Measurements from ENCODE around the gene PSMA2.

Gene PSMA2
- total RNA-seq, result 16.2 to 18.7 reads per million in 2 donors

DNA sequence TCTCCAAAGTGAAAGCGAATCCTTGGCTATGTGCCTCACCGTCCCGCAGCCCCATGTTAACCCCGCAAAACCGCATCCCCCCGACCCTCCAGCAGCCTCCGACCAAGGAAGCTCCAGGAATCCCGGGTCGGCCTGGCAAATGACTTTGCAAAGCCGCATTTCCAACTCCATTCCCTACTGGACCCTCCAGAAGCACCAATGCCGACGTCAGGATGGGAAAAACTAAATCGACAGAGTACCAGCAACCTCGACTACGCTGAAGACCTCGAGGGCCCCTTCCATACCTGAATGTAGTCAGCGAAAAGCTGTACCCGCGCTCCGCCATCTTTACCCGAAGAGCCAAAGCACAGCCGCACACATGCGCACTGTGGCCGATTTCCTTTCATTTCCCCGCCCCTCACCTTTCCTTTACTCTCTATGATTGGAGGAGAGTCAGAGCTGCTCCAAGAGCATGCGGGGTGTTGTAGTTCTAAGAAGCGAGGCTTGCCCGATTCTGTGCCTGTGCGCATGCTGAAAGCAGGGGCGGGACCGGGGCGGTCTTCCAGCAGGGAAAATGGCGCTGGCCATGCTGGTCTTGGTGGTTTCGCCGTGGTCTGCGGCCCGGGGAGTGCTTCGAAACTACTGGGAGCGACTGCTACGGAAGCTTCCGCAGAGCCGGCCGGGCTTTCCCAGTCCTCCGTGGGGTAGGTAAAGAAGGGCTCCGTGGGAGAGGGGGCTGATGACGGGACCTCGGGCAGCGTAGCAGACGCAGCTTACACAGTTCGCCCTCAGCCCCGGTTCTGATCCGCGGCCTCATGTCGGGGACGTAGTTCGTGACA lies at the start of gene PSMA2, which contains the start of gene MRPL32:
TSS of gene PSMA2 (minus strand) at position 341 of the 818 bp plus-strand sequence. CDS start at position 325, 16 bp downstream.
TSS of gene MRPL32 (plus strand) at position 543 of the 818 bp plus-strand sequence. CDS start at position 554, 11 bp downstream.
- peak; percentile 83 to 97 (median 92) for DNase-seq

GRCh38 chr7:42981601-42982000 lies 49.6 kb upstream of the PSMA2 start:
- DNase-seq, result no peak

GRCh38 chr7:42980514-42980913 lies 48.5 kb upstream of the PSMA2 start:
- DNase-seq, result no peak

DNA sequence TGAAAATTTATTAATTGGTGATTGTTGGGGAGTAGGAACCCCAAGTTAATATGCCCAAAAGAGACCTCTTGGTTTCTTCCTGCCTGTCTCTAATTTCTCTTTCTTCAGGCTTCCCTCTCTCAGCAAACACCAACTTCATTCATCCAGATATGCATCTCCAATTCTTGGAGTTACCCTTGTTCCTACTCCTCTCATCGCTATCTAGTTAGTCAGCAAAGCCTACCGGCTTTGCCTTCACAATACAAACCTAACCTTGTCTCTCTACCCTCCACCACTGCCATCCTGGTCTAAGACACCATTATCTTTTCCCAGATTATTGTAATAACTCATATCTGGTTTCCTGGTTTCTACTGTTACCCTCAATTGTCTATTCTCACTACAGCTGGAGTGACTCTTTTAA lies 48.1 kb upstream of the PSMA2 start:
- DNase-seq, result no peak

DNA sequence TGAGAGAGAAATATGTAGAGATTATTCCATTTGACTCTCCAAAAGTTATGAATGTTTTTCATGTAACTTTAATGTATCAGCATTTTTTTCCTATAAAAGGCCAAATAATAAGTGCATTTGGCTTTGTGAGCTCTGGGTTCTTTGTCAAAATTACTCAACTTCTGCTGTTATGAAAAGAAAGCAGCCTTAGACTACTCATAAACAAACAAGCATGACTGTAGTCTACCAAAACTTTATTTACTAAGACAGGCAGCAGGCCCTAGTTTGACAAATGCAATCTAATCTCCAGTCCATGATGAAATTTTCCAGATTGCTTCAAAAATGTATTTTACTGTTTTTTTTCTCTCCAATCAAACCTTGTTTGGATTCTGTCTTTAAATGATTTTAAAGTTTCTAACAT lies 46.5 kb upstream of the PSMA2 start:
- no peak for DNase-seq

DNA sequence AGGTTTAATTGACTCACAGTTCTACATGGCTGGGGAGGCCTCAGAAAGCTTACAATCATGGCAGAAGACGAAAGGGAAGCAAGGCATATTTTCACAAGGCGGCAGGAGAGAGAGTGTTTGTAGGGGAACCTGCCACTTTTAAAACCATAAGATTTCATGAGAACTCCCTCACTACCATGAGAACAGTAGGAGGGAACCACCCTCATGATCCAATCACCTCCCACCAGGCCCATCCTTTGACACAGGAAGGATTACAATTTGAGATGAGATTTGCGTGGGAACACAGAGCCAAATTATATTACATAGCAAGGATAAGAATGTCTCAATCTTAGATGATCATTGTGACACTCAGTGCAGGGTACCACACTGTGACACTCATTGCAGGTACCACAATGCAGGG lies 44.4 kb upstream of the PSMA2 start:
- no peak for DNase-seq

- DNase-seq, result no peak
These were observed 40.9 kb upstream of the PSMA2 start for GRCh38 chr7:42972699-42973500.

- no peak for DNase-seq
These were observed 35.4 kb upstream of the PSMA2 start for GRCh38 chr7:42967391-42967790.

GRCh38 chr7:42964849-42965805 lies 33.2 kb upstream of the PSMA2 start:
- DNase-seq, result no peak

DNA sequence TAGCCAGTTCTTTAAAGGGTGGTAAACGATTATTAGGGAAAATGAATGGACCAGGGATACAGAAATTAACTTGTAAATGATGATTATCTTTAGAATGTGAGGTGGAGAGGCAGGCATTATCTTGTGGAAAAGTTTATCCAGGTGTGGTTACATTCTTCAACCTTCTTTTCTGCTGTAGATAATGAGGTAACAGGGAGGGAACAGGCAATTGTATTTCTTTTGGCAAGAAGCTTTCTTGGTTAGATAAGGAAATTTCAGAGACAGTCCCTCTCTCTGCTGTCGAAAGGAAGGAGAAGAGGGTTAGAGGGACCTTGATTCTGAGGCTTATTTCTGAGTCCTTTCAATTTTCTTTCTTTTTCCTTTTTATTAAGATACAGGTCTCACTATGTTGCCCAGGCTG lies 32.3 kb upstream of the PSMA2 start:
- no peak for DNase-seq

DNA sequence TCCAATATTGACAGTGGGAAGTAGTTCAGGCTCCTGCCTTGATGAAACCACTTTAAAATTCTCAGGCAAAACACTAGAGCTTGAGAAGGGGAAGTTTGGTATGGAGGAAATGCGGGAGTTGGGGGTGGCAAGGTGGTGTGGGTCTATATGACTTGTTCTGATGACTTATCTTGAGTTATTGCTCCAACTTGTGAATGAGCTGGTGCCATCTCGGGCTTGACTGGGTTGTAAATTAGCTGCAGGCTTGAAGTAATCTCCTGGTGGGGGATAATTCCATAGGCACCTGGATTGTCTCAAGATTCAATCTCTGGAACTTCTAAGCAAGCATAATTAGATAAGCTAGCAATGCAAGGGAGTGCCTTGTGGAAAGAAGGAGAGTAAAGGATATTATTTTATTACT lies 29.2 kb upstream of the PSMA2 start:
- no peak for DNase-seq

DNA sequence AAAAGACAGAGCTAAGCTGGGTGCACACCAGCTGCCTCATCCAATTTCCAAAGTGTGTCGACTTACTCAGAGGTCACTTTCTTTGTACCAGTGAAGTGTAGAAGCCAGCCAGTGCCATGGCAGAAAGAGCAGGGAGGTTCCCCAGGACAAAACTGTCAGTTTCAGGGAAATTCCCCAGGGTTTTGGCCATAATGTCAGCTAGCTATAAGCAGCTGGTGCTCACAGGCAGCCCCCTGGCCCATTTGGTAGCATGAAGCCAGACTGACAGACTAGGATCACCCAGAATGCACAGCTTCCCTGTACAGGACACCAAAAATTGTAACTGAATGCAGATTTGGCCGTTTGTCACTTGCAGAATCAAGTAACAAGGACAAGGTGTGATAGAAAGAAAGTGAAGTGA lies 28.8 kb upstream of the PSMA2 start:
- no peak for DNase-seq

DNA sequence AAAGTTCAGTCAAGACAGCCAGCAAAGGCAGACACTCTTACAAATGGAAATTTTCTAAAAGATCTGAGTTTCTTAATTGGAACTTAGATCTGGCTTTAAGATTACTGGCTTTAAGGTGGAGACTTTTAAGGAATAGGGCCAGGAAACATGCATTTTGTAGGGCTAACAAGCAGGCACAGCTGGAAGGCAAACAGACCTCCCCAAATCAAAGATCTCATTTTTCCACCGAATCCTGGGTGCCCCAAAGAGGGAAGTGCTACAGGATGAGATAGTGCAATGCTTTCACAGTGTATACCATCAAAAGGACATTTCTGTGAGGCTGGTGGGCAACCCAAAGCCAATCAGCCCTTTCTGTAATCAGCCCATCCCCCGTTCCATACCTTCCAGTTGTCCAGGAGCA lies 27.6 kb upstream of the PSMA2 start:
- DNase-seq, result no peak

DNA sequence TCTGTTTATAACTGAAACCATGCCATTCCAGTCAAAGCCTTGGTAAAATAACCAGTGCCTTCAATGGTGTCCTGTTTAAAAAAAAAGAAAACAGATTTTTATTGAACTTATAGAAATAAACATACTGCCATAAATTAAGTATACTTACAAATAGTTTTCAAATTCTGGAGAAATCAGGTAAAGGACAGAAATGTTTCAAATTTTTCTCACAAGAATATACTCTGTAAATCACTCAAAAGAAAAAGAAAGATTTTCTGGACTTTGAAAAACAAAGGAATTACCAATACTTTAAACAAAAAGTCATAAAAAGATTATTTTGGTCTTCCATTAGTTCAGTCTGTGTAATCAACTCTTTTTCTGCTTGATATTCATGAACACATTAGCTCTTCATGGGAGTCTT lies 24.1 kb upstream of the PSMA2 start:
- DNase-seq, result no peak

DNA sequence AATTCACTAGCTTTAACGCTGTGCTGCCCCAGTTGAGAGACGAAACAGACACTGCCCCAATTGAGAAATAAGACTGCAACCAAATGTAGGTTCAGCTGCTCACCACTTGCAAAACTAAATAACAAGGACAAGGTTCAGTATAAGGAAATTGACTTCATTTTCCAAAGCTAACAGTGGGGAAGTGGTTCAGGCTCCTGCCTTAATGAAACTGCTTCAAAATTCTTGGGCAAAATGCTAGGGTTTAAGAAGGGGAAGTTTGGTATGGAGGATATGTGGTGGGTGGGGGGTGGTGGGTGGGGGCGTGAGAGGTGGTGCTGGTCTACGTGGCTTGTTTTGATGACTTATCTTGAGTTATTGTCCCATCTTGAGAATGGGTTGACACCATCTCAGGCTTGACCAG lies 22.0 kb upstream of the PSMA2 start:
- no peak for DNase-seq

DNA sequence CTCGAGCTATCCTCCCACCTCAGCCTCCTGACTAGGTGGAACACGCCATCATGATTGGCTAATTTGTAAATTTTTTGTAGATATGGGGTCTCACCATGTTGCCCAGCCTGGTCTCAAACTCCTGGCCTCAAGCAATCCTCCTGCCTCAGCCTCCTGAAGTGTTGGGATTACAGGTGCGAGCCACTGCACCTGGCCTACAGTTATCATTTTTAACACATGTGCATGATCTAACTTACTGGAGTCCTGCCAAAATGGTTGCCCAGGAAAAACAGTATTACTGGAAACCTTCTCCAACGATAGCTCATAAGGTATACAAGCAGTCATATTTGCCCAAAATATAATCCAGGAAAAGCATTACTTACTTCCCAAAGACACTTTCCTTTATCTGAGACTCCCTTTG lies 20.4 kb upstream of the PSMA2 start:
- DNase-seq, result no peak

GRCh38 chr7:42950417-42950816 lies 18.4 kb upstream of the PSMA2 start:
- no peak for DNase-seq

DNA sequence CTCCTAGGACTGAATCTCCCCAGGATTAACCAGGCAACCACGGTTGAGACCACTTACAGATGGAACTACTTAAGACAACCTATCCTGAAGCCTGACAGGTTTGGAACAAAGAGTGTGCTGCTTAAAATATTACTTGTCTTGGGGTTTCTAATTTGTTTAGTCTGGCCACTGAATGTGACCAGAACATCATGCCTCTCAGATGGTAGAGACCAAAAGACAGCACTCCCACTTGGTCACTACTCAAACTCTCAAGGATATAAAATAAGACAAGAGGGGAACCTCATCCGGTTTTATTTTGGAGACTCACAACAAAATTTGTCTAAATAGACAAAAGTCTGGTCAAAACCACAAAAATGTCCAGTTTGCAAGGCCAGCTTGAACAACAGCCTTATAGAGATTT lies 15.5 kb upstream of the PSMA2 start:
- DNase-seq, result no peak

DNA sequence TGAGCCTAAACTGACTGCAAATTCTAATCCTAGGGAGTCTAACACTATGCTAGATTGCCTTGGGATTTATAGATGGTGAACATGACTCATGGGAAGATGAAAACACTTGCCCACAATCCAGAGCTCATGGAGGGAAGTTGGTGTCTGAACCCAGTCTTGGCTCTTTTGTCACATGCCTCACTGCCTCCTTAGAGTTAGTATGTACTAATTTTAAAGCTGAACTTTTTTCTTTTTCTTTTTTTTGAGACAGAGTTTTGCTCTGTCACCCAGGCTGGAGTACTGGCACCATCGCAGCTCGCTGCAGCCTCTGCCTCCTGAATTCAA lies 14.6 kb upstream of the PSMA2 start:
- no peak for DNase-seq

GRCh38 chr7:42945821-42946626 lies 14.1 kb upstream of the PSMA2 start:
- DNase-seq, result peak in 1 of 5 experiments; percentile 58

DNA sequence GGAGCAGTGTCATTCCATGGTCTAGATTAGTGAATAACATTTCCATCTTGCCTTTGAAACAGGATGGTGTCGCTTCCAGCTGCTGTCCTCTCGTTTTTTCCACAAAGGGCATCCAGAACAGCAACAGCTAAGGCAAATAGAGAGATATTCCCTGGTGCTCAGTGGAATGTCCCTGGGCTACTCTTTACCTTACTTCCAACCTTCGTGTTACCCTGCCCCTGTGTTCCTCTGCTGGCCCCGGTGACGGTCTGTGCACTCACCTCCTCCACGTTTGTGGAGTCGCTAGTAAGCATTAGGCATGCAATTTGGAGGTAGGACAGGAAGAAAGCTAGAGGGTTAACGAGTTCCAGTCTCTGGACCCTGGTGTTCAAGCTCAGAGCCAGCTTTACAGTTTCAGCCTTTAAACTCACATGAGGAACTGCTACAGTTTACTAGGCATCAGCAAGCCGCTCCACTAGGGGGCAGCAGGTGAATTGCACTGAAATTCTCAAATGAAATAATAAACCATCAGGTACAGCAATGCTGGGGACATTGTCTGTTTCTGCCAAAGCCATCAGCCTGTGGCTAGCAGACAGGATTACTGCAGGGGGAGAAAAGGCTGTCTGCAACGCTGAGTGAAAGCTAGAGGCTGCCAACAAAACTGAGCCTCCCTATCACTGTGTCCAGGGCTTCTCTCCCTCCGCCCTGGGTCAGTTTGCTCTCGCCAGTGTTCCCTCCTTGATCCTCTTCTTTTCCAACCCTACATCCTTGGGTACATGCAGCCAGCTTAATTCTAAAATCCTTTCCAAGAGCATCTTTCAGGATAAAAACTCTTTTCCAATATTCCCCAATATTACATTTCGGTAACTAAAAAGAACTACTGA lies 9.2 kb upstream of the PSMA2 start:
- DNase-seq, result peak; percentile 21 to 74 (median 58)

Data from T-helper 2 cell (primary cell).